Hepatocyte (in vitro differentiated cells): Measurements from ENCODE around the gene PRDM12. TPM values are rescaled to one million over a fixed set of nuclear protein-coding genes. Genes with fewer than 3 reads are reported as not detected.

Experiments
- DNase-seq: peaks from one replicate; pipeline ENCODE4 v3.0.0-alpha.2; 2016; ENCODE audit warnings: low spot score
- H2AFZ ChIP-seq: fragments of 200-600 bp; sonication (generic); 2 replicates; pipeline ENCODE4 v1.6.0; 2016; ENCODE audit warnings: antibody characterized with exemption, mild to moderate bottlenecking
- H3K27ac ChIP-seq: fragments of 200-600 bp; sonication (generic); 2 replicates; pipeline ENCODE4 v1.5.1; 2016; ENCODE audit warnings: mild to moderate bottlenecking
- H3K27me3 ChIP-seq: fragments of 200-600 bp; sonication (generic); 2 replicates; pipeline ENCODE4 v1.6.1; 2016
- H3K36me3 ChIP-seq: fragments of 200-600 bp; sonication (generic); replicated peaks from 2 replicates; pipeline ENCODE4 v1.5.1; 2016; ENCODE audit warnings: low read depth; ENCODE audit not compliant: insufficient read depth
- H3K4me1 ChIP-seq: fragments of 200-600 bp; sonication (generic); 2 replicates; pipeline ENCODE4 v1.5.1; 2016; ENCODE audit warnings: mild to moderate bottlenecking, moderate library complexity; ENCODE audit not compliant: insufficient read depth
- H3K4me2 ChIP-seq: fragments of 200-600 bp; sonication (generic); 2 replicates; pipeline ENCODE4 v1.6.0; 2016
- H3K4me3 ChIP-seq: fragments of 200-600 bp; sonication (generic); 2 replicates; pipeline ENCODE4 v1.5.1; 2016; ENCODE audit warnings: mild to moderate bottlenecking
- H3K79me2 ChIP-seq: fragments of 200-600 bp; sonication (generic); 2 replicates; pipeline ENCODE4 v1.6.0; 2017; ENCODE audit warnings: mild to moderate bottlenecking
- H3K9me2 ChIP-seq: fragments of 200-600 bp; sonication (generic); replicated peaks from 2 replicates; pipeline ENCODE4 v1.6.0; 2017; ENCODE audit warnings: mild to moderate bottlenecking; ENCODE audit not compliant: insufficient read depth
- H3K9me3 ChIP-seq: fragments of 200-600 bp; sonication (generic); 2 replicates; pipeline ENCODE4 v1.5.1; 2016; ENCODE audit warnings: low read depth, mild to moderate bottlenecking
- H4K20me1 ChIP-seq: fragments of 200-600 bp; sonication (generic); 2 replicates; pipeline ENCODE4 v1.6.0; 2016; ENCODE audit warnings: mild to moderate bottlenecking; ENCODE audit not compliant: insufficient read depth, poor library complexity, severe bottlenecking
- CTCF ChIP-seq: fragments of 200-600 bp; sonication (generic); IDR thresholded peaks from 2 replicates; pipeline ENCODE4 v1.5.1; 2016; ENCODE audit warnings: antibody characterized with exemption, mild to moderate bottlenecking; ENCODE audit not compliant: poor library complexity
- EZH2 ChIP-seq: fragments of 200-600 bp; sonication (generic); IDR thresholded peaks from 2 replicates; pipeline ENCODE4 v1.6.1; 2016; ENCODE audit warnings: antibody characterized with exemption, mild to moderate bottlenecking, borderline replicate concordance
- EZH2phosphoT487 ChIP-seq: fragments of 200-600 bp; sonication (generic); IDR thresholded peaks from one replicate; pipeline ENCODE4 v1.6.1; 2018; ENCODE audit warnings: antibody characterized with exemption, mild to moderate bottlenecking, low read depth, moderate library complexity; ENCODE audit not compliant: unreplicated experiment, severe bottlenecking
- WGBS: methylation state at CpG from one replicate; pipeline ENCODE4 v1.1.6; 2016; ENCODE audit warnings: low lambda C conversion rate; ENCODE audit errors: missing lambda C conversion rate; 5-methylcytosine and 5-hydroxymethylcytosine counted together
- polyA plus RNA-seq: library from polyadenylated mRNA; unstranded; fragments of >200 nt; fragmentation: Nextera tagmentation; extraction: Ambion mirVana; gene quantifications from 2 replicates; pipeline ENCODE4 v1.2.1, GENCODE V29; 2016
- total RNA-seq: library from RNA; depleted of rRNA; stranded (reverse); fragments of >200 nt; gene quantifications from 2 replicates; pipeline ENCODE4 v1.2.3, GENCODE V29; 2014

PRDM12 gene
- total and polyA plus RNA-seq, 2 experiments from 2014 or later, result not detected

GRCh38 chr9:130632081-130632710, 32.2 kb upstream of the PRDM12 start:
- WGBS, result 93% methylated on average over 13 of the region's 13 CpGs
- TF ChIP-seq EZH2phosphoT487, result no peak
- no peak for TF ChIP-seq EZH2
- no peak for TF ChIP-seq CTCF
- no peaks in the 10 kb centered on the region for H3K4me1 ChIP-seq

GRCh38 chr9:130632841-130633240, 31.6 kb upstream of the PRDM12 start:
- no peaks in the 10 kb centered on the region for H3K4me1 ChIP-seq
- DNase-seq, result no peak
- H3K27me3 ChIP-seq, result no peaks in the 10 kb centered on the region
- no peaks in the 10 kb centered on the region for H3K9me2 ChIP-seq
- H4K20me1 ChIP-seq, result no peaks in the 10 kb centered on the region
- no peak overlapping the region for H3K4me3 ChIP-seq
- H3K36me3 ChIP-seq, result no peaks in the 10 kb centered on the region
- no peak overlapping the region for H3K4me2 ChIP-seq
- TF ChIP-seq CTCF (no peak), EZH2 (no peak), EZH2phosphoT487 (no peak)
- 95% methylated on average over 7 of the region's 7 CpGs for WGBS
- H2AFZ ChIP-seq, result no peak overlapping the region
- no peaks in the 10 kb centered on the region for H3K79me2 ChIP-seq
- H3K9me3 ChIP-seq, result no peaks in the 10 kb centered on the region
- no peak overlapping the region for H3K27ac ChIP-seq

More at GRCh38 chr9:130632081-130632710, 32.2 kb upstream of the PRDM12 start:
- Histone ChIP-seq H2AFZ (no peak overlapping the region), H3K27ac (no peak overlapping the region), H3K36me3 (no peaks in the 10 kb centered on the region), H3K4me2 (no peak overlapping the region), H3K4me3 (no peak overlapping the region), H3K9me3 (no peaks in the 10 kb centered on the region), H3K27me3 (no peaks in the 10 kb centered on the region), H3K9me2 (no peaks in the 10 kb centered on the region), H3K79me2 (no peaks in the 10 kb centered on the region), H4K20me1 (no peaks in the 10 kb centered on the region)
- no peak for DNase-seq

- Histone ChIP-seq H3K36me3 (no peaks in the 10 kb centered on the region), H3K79me2 (no peaks in the 10 kb centered on the region), H3K4me2 (no peak overlapping the region), H4K20me1 (no peaks in the 10 kb centered on the region), H3K9me3 (no peaks in the 10 kb centered on the region), H3K27ac (no peak overlapping the region), H3K4me1 (no peaks in the 10 kb centered on the region), H3K9me2 (no peaks in the 10 kb centered on the region), H3K27me3 (no peaks in the 10 kb centered on the region), H3K4me3 (no peak overlapping the region), H2AFZ (no peak overlapping the region)
- DNase-seq, result no peak
- WGBS, result 96% methylated on average over 25 of the region's 25 CpGs
- TF ChIP-seq EZH2, result no peak
- no peak for TF ChIP-seq EZH2phosphoT487
- no peak for TF ChIP-seq CTCF
Measured at GRCh38 chr9:130633336-130634190, 30.8 kb upstream of the PRDM12 start.
